Endothelial cell of umbilical vein (primary cell): ENCODE results near the gene SAC3D1. TPM values are rescaled to one million over a fixed set of nuclear protein-coding genes. Genes with fewer than 3 reads are reported as not detected.

Experiments
- BruUV-seq: library from RNA; stranded (reverse); fragments of 400-500 nt; replicated peaks from 2 replicates; lab custom pipeline; 2021; lab: Mats Ljungman, UMichigan
- CTCF ChIA-PET: fragments of 300-600, 350-600 bp; sonication (Branson Sonifier 250); formaldehyde crosslinking; loops from one replicate; lab custom pipeline; 2021; ENCODE audit warnings: antibody characterized with exemption, inconsistent platforms; lab: Charles Lee
- POLR2A ChIA-PET: fragments of 300-600, 350-600 bp; sonication (Branson Sonifier 250); formaldehyde crosslinking; loops from one replicate; lab custom pipeline; 2021; ENCODE audit warnings: antibody characterized with exemption, inconsistent platforms; lab: Charles Lee
- DNase-seq: peaks from one replicate; pipeline ENCODE4 v3.0.0-alpha.2; 2011; ENCODE audit warnings: low read depth, low spot score
- FAIRE-seq: peaks from 2 replicates; lab custom pipeline; 2011; peaks lifted over from hg19 to GRCh38; lab: Jason Lieb, UNC
- H2AFZ ChIP-seq: 2 replicates; pipeline ENCODE4 v1.6.0; 2012; ENCODE audit warnings: low read depth, low read length, control low read depth, inconsistent platforms
- H3K27ac ChIP-seq: 2 replicates; pipeline ENCODE4 v1.5.1; 2011; ENCODE audit warnings: low read depth, mild to moderate bottlenecking, control low read depth, low read length, moderate library complexity; ENCODE audit not compliant: insufficient read depth
- H3K27me3 ChIP-seq, 2 experiments: 2 replicates each; pipeline versions ENCODE4 v1.6.0 to v1.6.1; 2011; ENCODE audit warnings: low read length in 2 of 2, mixed read lengths in 1 of 2; ENCODE audit not compliant: control insufficient read depth in 2 of 2, insufficient read depth in 2 of 2
- H3K36me3 ChIP-seq, 2 experiments: 2 replicates in 1 of 2; 3 replicates in 1 of 2; pipeline ENCODE4 v1.5.1; 2011; ENCODE audit warnings: low read length in 2 of 2, mild to moderate bottlenecking in 1 of 2, moderate library complexity in 1 of 2; ENCODE audit not compliant: control insufficient read depth in 2 of 2, insufficient read depth in 2 of 2; ENCODE audit errors: extremely low read depth in 1 of 2
- H3K4me1 ChIP-seq: 3 replicates; pipeline ENCODE4 v1.5.1; 2011; ENCODE audit warnings: mild to moderate bottlenecking, low read length; ENCODE audit not compliant: control insufficient read depth, insufficient read depth; ENCODE audit errors: extremely low read depth
- H3K4me2 ChIP-seq: 2 replicates; pipeline ENCODE4 v1.6.1; 2011; ENCODE audit warnings: low read length, control low read depth, mixed read lengths; ENCODE audit not compliant: insufficient read depth
- H3K4me3 ChIP-seq, 3 experiments: fragments of 200-600 bp in 1 of 3; sonication (generic), shearing (Covaris generic) in 1 of 3; replicated peaks in 1 of 3; 2 replicates each; pipeline ENCODE4 v1.5.1; 2011 to 2016; ENCODE audit warnings: control low read depth in 3 of 3, low read length in 3 of 3, mild to moderate bottlenecking in 2 of 3, inconsistent platforms in 1 of 3, low read depth in 1 of 3, moderate library complexity in 1 of 3; ENCODE audit not compliant: insufficient read depth in 1 of 3
- H3K79me2 ChIP-seq: 2 replicates; pipeline ENCODE4 v1.6.0; 2012; ENCODE audit warnings: low read length, inconsistent platforms; ENCODE audit not compliant: control insufficient read depth, insufficient read depth
- H3K9ac ChIP-seq: replicated peaks from 2 replicates; pipeline ENCODE3; 2011; ENCODE audit warnings: low read length, control low read depth; ENCODE audit not compliant: insufficient read depth; ENCODE audit errors: extremely low read depth
- H3K9me1 ChIP-seq: replicated peaks from 3 replicates; pipeline ENCODE4 v1.6.0; 2011; ENCODE audit warnings: mild to moderate bottlenecking, low read length; ENCODE audit not compliant: control insufficient read depth, insufficient read depth; ENCODE audit errors: extremely low read depth
- H3K9me3 ChIP-seq: replicated peaks from 2 replicates; pipeline ENCODE4 v1.5.1; 2012; ENCODE audit warnings: low read length, inconsistent platforms; ENCODE audit not compliant: control insufficient read depth, insufficient read depth
- H4K20me1 ChIP-seq: replicated peaks from 2 replicates; pipeline ENCODE3; 2011; ENCODE audit warnings: mild to moderate bottlenecking, low read length; ENCODE audit not compliant: control insufficient read depth, insufficient read depth; ENCODE audit errors: extremely low read depth
- dilution Hi-C: fragments of 300-500 bp; cut with MboI; formaldehyde crosslinking; loops from one replicate; pipeline ENCODE4 v1.15.0; 2019; ENCODE audit warnings: low sequenced_read_pairs; ENCODE audit not compliant: extremely low pct_ligation_motif_present
- intact Hi-C: fragments of 100-400 bp; cut with micrococcal nuclease; formaldehyde crosslinking; loops from one replicate; pipeline ENCODE4 v1.10.0; 2022
- polyA plus RNA-seq, 4 experiments: library from polyadenylated mRNA; depleted of rRNA in 3 of 4; stranded (reverse) in 3 of 4; unstranded in 1 of 4; fragments of >200 nt; gene quantifications; 2 replicates each; pipeline versions ENCODE4 v1.2.1 to v1.2.3, GENCODE V29; 2011 to 2012; ENCODE audit warnings: missing spikeins in 1 of 4
- total RNA-seq: library from RNA; stranded (reverse); gene quantifications from 2 replicates; pipeline ENCODE4 v1.2.3, GENCODE V29; 2021
- TF ChIP-seq, protein P1 (sequence below), 2 donors: IDR thresholded peaks; 1 replicate in 1 of 2; 2 replicates in 1 of 2; pipeline ENCODE4 v1.5.1; 2011; ENCODE audit warnings: low read length in 2 of 2, mild to moderate bottlenecking in 2 of 2, moderate library complexity in 2 of 2, control low read depth in 1 of 2, inconsistent platforms in 1 of 2, low read depth in 1 of 2; ENCODE audit not compliant: insufficient read depth in 1 of 2; ENCODE audit errors: extremely low read depth in 1 of 2
- TF ChIP-seq, protein P2 (sequence below): IDR thresholded peaks from 2 replicates; pipeline ENCODE4 v1.6.1; 2011; ENCODE audit not compliant: insufficient read depth, insufficient read length

SAC3D1 gene
- total and polyA plus RNA-seq, 2 donors (not counting 3 experiments of a cell fraction or from before 2014, with no cell fraction given): 16.6 to 17.0 TPM

DNA sequence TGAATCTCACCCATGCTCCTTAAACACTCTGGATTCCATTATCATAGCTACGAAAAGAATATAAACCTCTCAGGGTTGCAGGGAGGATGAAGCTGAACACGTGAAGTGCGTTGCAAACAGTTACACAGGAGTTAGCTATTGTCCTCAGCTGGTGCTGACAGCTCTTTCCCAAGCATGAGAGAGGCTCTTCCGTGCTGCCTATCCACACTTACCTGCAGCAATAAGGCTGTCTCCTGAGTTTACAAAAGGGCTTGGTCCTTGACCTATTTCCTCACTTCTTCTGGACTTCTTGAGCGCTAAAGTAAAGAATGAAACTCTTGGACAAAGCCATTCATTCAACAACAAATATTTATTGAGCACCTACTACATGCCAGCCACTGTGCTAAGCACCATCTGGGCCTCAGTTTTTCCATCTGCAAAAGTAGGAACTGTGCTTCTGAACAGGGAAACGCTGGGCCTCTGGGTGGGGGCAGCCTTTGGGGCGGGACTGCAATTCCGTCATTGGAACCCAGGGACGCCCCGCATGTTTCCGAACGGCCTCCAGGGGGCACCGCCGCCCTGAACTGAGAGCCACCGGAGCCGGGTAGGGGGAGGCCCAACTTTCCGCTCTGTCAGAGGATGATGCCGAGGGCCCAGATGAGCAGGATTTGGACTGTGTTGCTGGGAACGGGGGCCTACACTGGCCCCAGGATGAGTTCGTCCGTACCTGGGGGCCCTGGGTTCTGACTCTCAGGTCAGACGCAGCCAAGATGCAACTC is 27.7 kb upstream of the SAC3D1 start:
- no peaks in the 10 kb centered on the region for H4K20me1 ChIP-seq
- H3K4me2 ChIP-seq: peak overlapping the region; percentile 80
- no peaks in the 10 kb centered on the region for H3K9me1 ChIP-seq
- peak overlapping the region; percentile 89 for H3K9ac ChIP-seq
- TF ChIP-seq, protein P1, sequence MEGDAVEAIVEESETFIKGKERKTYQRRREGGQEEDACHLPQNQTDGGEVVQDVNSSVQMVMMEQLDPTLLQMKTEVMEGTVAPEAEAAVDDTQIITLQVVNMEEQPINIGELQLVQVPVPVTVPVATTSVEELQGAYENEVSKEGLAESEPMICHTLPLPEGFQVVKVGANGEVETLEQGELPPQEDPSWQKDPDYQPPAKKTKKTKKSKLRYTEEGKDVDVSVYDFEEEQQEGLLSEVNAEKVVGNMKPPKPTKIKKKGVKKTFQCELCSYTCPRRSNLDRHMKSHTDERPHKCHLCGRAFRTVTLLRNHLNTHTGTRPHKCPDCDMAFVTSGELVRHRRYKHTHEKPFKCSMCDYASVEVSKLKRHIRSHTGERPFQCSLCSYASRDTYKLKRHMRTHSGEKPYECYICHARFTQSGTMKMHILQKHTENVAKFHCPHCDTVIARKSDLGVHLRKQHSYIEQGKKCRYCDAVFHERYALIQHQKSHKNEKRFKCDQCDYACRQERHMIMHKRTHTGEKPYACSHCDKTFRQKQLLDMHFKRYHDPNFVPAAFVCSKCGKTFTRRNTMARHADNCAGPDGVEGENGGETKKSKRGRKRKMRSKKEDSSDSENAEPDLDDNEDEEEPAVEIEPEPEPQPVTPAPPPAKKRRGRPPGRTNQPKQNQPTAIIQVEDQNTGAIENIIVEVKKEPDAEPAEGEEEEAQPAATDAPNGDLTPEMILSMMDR (IDR thresholded peaks at IDR 0.05; ENCODE audit: extremely low read depth in 1 of 2, insufficient read depth in 1 of 2, low read depth in 1 of 2, low read length in 2 of 2): peak; percentile 56 to 92
- TF ChIP-seq, protein P2, sequence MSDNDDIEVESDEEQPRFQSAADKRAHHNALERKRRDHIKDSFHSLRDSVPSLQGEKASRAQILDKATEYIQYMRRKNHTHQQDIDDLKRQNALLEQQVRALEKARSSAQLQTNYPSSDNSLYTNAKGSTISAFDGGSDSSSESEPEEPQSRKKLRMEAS: no peak
- H3K79me2 ChIP-seq: peaks cover 2% of the 10 kb centered on the region
- POLR2A ChIA-PET: no interaction called here
- CTCF ChIA-PET: interaction anchor here (0.7 to 6.0 kb wide), 28 partner anchors 9 to 179 kb away, joined by 3 to 40 read pairs (median 5); partner anchors contain the start of genes ATG2A, BATF2, CDC42BPG and MAJIN
- H3K9me3 ChIP-seq: no peaks in the 10 kb centered on the region
- H3K27ac ChIP-seq: peak overlapping the region; percentile 87
- dilution Hi-C loops: no loop called here
- H3K4me3 ChIP-seq: peak overlapping the region; percentile 32 to 84 (median 59)
- BruUV-seq: TSS peak; percentile 84
- intact Hi-C loops: loop anchor here (1.0 to 5.0 kb wide), 3 partner anchors 65 to 104 kb away; partner anchors contain the start of genes VPS51 and ZNHIT2
- peak; percentile 84 for DNase-seq
- no peaks in the 10 kb centered on the region for H3K36me3 ChIP-seq
- peak overlapping the region; percentile 88 for H2AFZ ChIP-seq
- no peaks in the 10 kb centered on the region for H3K27me3 ChIP-seq
- peaks cover 4% of the 10 kb centered on the region for H3K4me1 ChIP-seq
- FAIRE-seq: no peak
